NOMO-1 (cell line): ENCODE data around the gene PPP1R16B.
A peak's percentile ranks its signal among the peaks of the same experiment; 100 is the strongest.
"Not testable (repeated sequence)": the region's sequence is repeated elsewhere in the genome, so short reads cannot be mapped to it uniquely, and the experiment has no call there.

Experiments used
- DNase-seq, 2 experiments: peaks; one replicate each; lab custom pipeline; 2025; ENCODE audit not compliant: unreplicated experiment in 2 of 2; lab: John Stamatoyannopoulos, UW

PPP1R16B gene

DNA sequence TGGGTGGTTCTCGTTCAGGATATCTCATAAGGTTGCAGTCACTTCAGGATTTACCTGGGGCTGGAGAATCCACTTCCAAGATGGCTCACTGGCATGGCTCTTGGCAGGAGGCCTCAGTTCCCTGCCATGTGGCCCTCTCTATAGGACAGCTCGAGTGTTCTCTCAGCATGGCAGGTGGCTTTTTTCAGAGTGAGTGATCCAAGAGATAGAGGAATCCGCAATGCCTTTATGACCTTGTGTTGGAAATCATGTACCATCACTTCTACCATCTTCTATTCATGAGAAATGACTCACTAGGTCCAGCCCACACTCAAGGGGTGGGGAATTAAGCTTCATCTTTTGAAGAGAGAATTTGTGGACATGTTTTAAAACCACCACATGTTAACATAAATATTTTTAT, 37.8 kb downstream of the PPP1R16B start:
- no peak for DNase-seq

DNA sequence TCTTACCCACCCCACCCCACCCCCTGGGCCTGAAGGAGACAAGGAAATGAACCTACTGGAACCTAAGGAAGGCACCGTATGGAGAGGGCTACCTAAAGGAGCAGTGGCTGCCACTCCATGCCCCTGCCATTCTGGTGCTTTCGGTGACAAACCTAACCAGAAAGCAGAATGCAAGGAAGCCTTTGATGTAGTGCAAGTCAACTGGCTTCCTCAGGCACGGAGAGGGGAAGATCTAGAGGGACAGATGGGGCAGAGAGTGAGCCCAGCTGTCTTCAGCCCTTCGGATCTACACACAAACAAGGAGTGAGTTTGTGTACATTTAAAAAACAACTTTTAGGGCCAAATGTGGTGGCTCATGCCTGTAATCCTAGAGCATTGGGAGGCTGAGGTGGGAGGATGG, 39.5 kb downstream of the PPP1R16B start:
- DNase-seq, result no peak

DNA sequence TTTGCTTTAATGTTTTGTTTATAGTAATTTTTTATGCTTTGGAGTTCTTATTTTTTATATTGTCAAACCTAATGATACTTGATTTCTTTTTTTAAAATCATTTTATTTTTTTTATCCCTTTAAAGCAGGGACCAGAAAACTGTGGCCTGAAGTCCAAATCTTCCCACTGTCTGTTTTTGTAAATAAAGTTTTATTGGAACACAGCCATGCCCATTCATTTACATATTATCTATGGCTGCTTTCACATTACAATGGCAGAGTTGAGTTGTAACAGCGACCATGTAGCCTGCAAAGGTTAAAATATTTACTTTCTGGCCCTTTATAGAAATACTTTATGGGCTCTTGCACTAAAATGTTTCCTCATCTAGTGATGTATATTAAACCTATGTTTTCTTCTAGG, 42.3 kb downstream of the PPP1R16B start:
- no peak for DNase-seq

DNA sequence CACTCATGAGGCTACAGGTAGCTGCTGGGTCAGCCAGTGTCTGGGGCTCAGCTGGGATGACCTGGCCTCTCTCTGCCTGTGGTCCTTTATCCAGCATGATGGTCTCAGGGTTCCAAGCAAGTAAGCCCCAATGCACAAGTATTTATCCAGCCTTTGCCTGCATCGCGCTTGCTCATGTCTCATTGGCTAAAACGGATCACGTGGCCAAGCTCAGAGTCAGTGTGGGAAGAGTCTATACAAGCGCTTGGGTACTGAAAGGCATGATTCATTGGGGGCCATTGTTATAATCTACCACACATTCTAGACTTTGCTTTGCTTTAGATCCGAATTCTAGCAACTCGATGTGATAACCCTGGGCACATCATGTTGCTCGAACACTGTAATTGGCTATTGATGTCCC, 48.3 kb downstream of the PPP1R16B start:
- no peak for DNase-seq

DNA sequence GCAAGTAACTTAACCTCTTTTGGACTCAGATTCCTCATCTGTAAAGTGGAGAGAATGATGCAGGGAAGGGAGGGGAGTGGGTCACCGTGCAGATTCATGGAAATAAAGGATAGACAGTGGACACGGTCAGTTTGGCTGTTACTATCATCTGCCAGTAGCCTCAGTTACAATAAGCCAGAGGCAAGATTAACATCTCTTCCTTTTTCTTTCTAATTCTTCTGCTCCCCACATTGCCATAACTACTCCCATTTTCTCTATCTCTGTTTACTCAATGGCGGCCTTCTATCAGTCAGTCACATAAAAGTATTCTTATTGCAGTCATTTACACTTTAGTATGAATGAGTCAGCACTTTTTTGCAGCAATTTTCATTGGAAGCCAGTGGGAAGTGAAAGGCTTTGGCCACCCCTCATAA, 49.2 kb downstream of the PPP1R16B start:
- no peak for DNase-seq

DNA sequence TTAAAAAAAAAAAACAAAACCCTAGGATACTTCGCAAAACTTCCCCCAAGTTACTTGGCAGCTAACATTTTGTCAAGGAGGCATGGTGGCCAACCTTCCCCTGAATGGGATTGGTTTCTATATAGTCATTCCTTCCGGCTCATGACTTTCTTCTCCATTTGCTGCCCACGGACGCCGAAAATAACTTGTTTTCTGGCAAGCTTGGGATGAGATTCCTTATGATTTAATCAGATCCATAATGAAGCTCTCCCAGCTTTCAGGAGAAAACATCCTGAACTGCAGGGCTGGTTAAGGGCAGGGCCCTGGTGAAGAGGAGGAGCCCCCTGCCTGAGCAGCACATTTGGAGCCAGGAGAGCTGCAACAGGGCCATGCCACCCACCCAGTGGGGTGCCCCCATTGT, 49.9 kb downstream of the PPP1R16B start:
- DNase-seq, result no peak

DNA sequence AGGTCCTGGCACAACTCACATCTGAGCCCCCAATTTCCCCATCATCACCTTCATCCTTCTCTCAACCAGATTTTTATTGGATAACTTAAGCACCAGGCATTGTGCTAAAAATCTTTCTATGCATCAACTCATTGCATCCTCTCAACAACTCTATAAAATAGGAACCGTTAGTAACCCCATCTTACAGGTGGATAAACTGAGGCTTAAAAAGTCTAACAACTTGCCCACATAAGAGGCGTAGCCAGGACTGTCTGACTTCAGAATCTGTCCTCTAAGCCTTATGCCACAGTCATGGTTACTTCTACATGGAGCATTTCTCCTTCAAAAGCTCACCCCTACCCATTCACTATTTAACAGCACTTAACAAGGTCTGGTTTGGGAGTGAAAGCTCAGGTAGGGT, 51.1 kb downstream of the PPP1R16B start:
- no peak for DNase-seq

DNA sequence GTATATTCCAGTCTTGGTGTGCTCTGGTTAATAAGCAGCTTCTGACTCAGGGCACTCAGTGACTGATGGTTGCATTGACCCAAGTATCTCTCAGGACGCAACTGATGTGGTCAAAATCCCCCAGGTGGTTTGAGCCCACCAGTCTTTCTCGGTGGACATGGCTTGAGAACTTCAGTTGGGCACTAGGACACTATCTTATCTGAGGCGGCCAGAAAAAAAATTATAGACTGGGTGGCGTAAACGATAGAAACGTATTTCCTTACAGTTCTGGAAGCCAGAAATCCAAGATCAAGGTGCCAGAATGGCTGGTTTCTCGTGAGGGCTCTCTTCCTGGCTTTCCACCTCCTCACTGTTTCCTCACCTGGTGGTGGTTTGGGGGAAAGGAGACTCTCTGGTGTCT, 52.2 kb downstream of the PPP1R16B start:
- no peak for DNase-seq

DNA sequence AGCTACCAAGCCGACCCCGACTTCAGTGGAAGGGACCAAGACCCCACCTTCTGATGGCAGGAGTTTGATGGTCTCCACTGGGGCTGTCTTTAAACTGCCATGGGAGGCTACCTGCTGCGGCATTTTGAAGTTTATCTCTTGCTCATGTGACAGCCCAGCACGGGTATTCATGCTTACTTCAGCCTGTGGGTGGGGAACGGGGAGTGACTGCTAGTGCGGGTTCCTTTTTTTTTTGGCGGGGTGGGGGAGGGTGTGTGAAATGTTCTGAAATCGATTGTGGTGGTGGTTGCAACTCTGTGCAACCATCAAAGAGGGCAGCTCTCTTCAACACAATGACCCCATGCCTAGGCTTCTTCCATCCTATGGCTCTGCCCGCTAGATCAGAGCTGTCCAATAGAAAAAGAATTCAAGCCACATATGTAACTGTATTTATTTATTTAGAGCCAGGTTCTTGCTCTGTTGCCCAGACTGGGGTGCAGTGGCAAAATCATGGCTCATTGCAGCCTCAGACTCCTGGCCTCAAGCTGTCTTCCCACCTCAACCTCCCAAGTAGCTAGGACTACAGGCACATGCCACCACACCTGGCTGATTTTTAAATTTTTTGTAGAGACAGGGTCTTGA, 53.7 kb downstream of the PPP1R16B start:
- DNase-seq, result peak; percentile 64 to 76

DNA sequence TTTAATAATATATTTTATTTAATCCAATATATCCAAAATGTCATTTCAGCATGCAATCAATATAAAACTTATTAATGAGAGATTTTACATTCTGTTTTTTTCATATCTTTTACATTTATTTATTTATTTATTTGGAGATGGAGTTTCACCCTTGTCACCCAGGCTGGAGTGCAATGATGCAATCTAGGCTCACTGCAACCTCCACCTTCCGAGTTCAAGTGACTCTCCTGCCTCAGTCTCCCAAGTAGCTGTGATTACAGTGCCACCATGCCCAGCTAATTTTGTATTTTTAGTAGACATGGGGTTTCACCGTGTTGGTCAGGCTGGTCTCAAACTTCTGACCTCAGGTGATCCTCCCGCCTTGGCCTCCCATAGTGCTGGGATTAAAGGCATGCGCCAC, 54.4 kb downstream of the PPP1R16B start:
- not testable (repeated sequence) for DNase-seq

DNA sequence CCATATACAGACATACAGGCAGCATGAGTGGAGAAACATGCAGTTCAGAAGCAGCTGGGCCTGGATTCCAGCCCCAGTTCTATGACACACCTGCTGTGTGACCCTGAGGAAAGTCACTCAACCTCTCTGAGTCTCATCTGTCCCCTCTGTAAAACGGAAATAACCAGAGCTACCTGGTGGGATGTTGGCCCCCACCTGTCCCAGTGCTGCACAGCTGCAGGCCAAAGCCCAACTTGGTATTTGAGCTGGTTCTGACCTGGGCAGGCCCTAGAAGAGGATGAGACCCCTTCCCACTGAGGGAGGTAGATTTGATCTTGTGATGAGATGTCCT, 55.5 kb downstream of the PPP1R16B start:
- no peak for DNase-seq

DNA sequence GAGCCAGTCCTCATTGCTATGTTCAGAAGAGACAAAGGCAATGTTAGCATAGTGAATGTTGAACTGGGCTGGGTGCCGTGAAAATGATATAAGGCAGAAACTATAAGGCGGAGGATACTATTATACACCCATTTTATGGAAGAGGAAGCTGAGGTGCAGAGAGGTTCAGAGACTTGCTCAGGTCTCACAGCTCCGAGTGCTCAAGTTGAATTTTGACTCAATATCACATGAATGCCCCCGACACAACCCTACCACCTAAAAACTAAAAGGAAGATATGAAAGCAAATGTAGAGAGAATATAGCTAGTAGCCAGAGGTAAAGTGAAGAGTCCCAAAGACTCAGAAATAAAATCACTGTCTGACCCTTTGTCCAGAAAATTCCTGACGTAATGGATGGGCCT, 56.7 kb downstream of the PPP1R16B start:
- no peak for DNase-seq

DNA sequence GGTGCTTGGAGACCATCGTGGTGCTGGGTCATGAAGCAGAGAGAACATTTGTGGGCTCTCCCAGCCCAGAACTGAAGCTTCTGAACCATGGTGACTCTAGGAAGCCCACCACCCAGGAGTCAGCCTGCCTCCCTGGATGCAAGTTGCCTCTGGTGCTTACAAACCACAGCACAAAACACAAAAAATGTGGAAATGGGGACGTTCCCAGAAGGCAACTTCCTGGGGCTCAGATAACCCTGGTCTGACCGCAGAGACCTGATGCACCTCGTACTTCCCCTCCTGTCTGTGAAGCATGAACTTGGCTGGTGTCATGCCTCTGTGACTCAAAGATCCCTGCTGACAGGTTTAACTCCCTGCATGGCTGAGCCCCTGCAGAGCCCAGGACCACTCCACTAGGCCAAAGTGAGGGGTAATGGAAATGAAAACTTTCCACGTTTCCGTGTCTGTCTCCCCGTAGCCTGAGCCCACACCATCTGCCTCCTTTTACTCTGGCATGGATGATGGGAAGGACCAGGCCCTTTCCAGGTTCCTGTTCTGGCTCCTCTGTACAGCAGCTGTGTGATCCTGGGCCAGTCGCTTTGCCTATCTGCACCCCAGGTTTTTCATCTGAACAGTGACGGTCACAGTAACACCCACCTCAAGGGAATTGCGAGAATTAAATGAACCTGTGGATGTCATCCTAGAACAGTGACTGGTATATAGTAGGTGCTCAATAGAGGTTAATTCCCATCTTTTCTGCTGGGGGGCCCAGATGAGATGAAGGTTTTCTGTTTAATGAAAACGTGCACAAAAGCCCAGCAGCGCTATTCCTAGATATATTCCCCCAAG, 57.7 kb downstream of the PPP1R16B start:
- peak; percentile 61 to 71 for DNase-seq

DNA sequence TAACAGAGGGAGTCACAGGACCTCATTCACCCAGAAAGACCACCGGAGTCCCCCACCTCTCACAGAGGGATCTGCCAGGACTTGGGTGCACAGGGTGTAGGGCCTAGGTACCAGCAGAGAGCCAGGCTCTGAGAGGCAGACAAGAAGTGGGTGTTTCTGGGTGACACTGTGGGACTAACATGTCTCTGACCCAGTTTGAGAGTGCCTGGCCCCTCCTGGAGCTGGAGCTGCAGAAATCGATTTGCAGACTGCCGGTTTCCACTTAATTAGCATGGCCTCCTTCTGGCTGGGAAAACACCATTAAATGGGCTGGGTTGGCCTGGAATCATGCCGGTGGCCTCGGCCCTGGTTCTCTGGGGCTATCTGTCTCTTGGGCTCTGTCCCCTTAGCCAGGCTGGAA, 59.2 kb downstream of the PPP1R16B start:
- no peak for DNase-seq

DNA sequence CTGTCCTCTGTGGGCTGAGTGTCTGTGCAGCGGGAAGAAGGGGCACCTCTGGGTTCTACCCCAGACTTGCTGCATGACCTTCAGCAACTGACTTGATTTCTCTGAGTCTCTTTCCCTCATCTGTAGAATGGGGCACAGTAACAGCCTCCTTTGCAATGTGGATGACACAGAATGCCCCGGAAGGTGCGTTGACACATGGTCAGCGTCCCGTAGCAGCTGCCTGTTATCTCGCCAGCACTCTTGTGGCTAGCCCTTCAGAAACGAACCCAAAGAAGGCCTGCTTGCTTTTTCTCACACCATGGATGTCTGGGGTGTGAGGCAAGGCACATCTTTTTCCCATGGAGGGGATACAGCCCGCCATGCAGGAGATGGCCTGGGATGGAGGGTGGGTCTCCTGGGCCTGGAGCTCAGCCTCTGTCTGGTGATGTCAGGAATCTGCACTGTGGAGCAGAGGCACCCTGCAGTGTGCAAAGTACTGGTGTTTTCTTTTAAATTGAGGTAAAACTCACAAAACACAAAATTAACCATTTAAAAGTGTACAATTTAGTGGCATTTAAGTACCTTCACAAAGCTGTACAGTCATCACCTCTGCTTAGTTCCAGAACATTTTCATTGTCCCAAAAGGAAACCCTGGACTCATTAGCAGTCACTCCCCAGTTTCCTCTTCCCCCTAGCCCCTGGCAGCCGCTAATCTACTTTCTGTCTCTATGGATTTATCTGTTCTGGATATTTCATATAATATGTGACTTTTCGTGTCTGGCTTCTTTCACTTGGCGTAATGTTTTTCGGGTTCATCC, 61.0 kb downstream of the PPP1R16B start:
- no peak for DNase-seq

DNA sequence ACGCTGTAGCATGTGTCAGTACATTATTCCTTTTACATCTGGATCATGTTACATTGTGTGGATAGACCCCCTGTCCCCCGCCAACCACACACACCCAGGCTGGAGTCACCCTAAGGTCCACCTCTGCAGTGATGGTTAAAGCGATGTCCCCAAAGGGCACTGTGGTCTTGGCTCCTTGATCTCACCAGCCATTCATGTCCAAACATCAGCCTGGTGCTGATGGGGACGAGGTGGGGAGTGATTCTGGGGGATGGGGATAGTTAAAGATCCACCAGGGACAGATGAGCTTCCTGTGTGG, 61.5 kb downstream of the PPP1R16B start:
- DNase-seq, result no peak

DNA sequence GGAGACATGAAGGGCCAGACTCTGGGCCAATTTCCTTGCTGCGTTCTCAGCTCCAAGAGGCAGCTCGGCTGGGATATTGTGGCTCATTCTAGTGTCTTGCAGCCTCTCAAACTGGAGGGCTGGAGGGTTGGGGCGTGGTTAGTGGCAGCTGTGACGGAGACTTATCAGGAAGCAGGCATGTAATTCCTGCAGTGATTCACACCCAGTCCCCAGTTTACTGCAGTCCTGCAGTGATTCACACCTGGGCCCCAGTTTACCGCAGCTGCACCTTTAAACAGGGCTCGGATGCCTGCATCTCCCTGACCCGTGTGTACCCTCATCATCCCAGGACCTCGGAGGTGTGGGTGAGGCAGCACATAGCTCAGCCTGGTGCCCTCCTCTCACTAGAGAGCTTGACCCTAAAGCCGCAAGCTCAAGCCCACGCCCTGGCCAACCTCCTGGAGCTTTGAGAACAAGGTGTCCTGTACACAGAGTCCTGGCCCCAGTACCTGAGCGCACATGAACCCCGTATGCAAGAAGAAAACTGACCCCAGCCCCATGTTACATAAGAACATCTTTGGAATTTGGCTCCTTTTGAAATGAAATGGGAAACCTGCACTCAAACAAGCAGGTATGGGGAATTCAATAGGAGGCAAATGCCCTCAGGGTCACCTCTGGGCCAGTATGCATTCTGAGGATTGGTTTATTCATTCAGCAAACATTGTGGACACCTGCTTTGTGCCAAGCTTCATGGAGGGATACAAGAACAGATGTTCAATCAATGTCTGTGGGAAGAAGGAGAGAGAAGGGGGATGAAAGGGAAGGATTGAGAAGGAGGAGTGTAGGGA, 65.4 kb downstream of the PPP1R16B start:
- no peak for DNase-seq

DNA sequence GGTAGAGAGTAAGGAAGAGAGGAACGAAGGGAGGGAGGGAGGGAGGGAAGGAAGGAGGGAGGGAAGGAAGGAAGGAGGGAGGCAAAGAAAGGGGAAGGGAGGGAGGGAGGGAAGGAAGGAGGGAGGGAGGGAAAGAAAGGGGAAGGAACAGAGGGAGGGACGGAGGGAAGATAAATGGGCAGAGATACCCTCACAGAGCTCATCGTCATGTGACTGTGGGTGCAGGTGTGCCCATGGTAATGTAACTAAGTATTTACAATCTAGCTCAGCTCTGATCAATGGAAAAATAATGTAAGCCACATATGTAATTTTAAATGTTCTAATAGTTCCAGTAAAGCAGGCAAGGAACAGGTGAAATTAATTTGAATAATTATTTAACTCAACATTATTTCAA, 66.1 kb downstream of the PPP1R16B start:
- no peak for DNase-seq

DNA sequence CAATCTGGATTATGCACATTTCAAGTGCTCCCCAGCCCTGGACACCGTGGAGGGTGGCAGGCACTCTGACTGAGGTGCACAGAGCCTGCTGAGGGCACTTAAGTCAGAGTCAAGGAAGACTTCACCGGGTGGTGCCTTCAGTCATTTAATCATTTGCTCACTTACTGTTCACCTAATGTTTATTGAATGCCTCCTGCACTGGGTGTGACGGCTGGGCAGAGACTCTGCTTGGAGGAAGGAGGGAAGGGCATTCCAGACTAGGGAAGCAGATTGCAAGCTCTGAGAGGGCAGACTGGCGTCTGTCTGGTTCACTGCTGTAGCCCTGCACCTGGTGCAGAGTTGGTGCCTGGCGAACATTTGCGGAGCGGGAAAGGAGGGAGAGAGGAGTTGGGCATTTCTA, 66.5 kb downstream of the PPP1R16B start:
- DNase-seq, result no peak

DNA sequence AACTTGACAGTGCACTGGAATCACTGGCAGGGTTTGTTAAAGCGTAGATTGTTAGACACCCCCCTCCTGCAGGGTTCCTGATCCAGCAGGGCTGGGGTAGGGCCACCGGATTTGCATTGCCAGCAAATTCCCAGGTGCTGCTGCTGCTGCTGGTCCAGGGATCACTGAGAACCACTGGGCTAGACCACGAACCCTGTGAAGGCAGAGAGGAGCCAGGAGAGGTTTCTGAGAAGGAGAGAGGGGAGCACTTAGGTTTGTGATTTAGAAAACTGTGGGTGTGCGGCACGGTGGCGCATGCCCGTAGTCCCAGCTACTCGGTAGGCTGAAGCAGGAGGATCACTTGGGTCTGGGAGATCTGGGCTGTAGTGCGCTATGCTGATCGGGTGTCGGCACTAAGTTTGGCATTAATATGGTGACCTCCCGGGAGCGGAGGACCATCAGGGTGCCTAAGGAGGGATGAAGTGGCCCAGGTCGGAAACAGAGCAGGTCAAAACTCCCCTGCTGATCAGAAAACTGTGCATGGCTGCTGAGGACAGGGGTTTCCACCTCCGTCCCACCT, 67.1 kb downstream of the PPP1R16B start:
- DNase-seq, result no peak

DNA sequence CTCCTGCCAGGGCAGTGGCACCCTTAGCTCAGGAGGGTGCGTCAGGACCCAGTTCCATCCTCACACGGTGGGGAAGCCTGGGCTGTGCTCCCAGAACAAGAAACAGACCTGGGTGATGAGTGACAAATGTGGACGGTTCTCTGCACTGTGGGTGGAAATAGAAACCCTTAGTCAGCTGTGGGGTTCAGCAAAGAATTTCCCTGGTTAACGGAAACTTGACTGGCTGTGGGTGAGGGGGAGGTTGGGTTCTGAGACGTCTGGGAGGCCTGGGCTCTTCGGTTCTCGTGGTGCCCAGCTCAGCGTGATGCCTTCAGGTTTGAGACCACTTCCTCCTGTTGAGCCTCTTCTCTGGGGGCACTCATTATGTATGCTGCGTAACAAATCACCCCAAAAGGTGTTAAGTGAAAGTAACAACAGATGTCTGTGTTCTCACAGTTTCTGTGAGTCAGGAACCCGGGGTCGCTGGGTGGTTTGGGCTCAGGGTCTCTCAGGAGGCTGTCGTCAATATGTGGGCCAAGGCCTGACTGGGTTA, 67.6 kb downstream of the PPP1R16B start:
- DNase-seq, result no peak
